ENCODE data around the gene CADPS2.
A peak's percentile ranks its signal among the peaks of the same experiment; 100 is the strongest.

The CADPS2 gene

GRCh38 chr7:122762071-122762470, 124.2 kb downstream of the CADPS2 start:
- no peak overlapping the region for H3K4me3 ChIP-seq (replicated peaks; ENCODE audit: low read depth, low read length)
- no peak for TF ChIP-seq CTCF (IDR thresholded peaks at IDR 0.05; ENCODE audit: low read length, missing control alignments)

GRCh38 chr7:122758501-122758900, 127.8 kb downstream of the CADPS2 start:
- no peak for DNase-seq (ENCODE audit: low read depth)
- no peak for TF ChIP-seq CTCF (IDR thresholded peaks at IDR 0.05; ENCODE audit: low read length, missing control alignments)
- no peak overlapping the region for H3K4me3 ChIP-seq (replicated peaks; ENCODE audit: low read depth, low read length)

More at GRCh38 chr7:122762071-122762470, 124.2 kb downstream of the CADPS2 start:
- DNase-seq (ENCODE audit: low read depth), result peak; percentile 3

GRCh38 chr7:122756860-122757259, 129.4 kb downstream of the CADPS2 start:
- TF ChIP-seq CTCF (IDR thresholded peaks at IDR 0.05; ENCODE audit: low read length, missing control alignments), result no peak
- no peak overlapping the region for H3K4me3 ChIP-seq (replicated peaks; ENCODE audit: low read depth, low read length)
- no peak for DNase-seq (ENCODE audit: low read depth)

GRCh38 chr7:122755696-122756095, 130.6 kb downstream of the CADPS2 start:
- DNase-seq (ENCODE audit: low read depth), result no peak
- TF ChIP-seq CTCF (IDR thresholded peaks at IDR 0.05; ENCODE audit: low read length, missing control alignments), result no peak
- H3K4me3 ChIP-seq (replicated peaks; ENCODE audit: low read depth, low read length), result no peak overlapping the region

- no peak for DNase-seq (ENCODE audit: low read depth)
- TF ChIP-seq CTCF (IDR thresholded peaks at IDR 0.05; ENCODE audit: low read length, missing control alignments), result no peak
- no peak overlapping the region for H3K4me3 ChIP-seq (replicated peaks; ENCODE audit: low read depth, low read length)
Measured at GRCh38 chr7:122752583-122752982, 133.7 kb downstream of the CADPS2 start.

GRCh38 chr7:122750389-122750788, 135.9 kb downstream of the CADPS2 start:
- H3K4me3 ChIP-seq (replicated peaks; ENCODE audit: low read depth, low read length), result no peak overlapping the region
- DNase-seq (ENCODE audit: low read depth), result no peak
- TF ChIP-seq CTCF (IDR thresholded peaks at IDR 0.05; ENCODE audit: low read length, missing control alignments), result no peak

- H3K4me3 ChIP-seq (replicated peaks; ENCODE audit: low read depth, low read length), result no peak overlapping the region
- TF ChIP-seq CTCF (IDR thresholded peaks at IDR 0.05; ENCODE audit: low read length, missing control alignments), result no peak
- no peak for DNase-seq (ENCODE audit: low read depth)
Measured at GRCh38 chr7:122748195-122748594, 138.1 kb downstream of the CADPS2 start.

Measured in fibroblast of pulmonary artery (primary cell).